ENCODE data around the gene CPEB4. TPM values are rescaled to one million over a fixed set of nuclear protein-coding genes. Genes with fewer than 3 reads are reported as not detected.

CPEB4 gene
- total RNA-seq, 1 experiment from 2014 or later, result 11.1 TPM

DNA sequence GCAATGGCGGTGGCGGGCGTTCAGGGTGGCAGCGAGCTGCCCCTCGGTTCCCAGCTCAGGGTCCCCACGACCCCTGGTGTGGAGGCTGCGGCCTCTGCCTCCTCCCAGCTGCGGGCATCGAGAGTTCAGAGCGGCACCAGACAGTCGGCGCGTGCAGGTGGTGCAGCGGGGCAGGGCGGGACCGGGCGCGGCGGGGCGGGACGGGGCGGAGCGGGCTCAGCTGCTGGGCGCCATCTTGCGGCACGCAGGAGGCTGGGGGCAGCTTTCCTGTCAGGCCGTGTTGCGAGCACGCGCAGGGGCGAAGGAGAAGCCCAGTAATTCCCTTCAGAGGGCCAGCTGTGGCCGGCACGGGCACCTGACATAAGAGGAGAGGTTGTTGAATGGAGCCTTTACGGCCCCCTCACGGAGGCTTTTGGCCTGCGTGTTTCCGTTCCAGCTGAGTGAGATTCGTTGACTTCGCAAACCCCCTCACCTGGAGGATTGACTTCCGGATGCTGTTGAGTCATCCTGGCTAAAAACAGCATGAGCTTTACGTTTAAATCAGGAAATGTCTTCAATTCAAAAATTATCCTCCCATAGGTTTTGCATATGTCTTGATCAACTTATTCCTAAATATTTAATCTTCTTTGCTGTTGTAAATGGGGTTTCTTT is 101.4 kb downstream of the CPEB4 start:
- Histone ChIP-seq H3K9me2 (ENCODE audit: insufficient read depth) (no peaks in the 10 kb centered on the region), H3K27ac (ENCODE audit: low read depth, low read length) (no peak overlapping the region), H3K9me3 (ENCODE audit: control insufficient read depth in 1 of 2, insufficient read depth in 1 of 2, low read depth in 1 of 2, low read length in 2 of 2) (no peaks in the 10 kb centered on the region), H3K9ac (ENCODE audit: low read length) (no peak overlapping the region), H2AFZ (ENCODE audit: low read depth, low read length, poor library complexity, severe bottlenecking) (no peak overlapping the region), H3K36me3 (ENCODE audit: control insufficient read depth in 1 of 2, insufficient read depth in 2 of 2, low read length in 2 of 2) (no peaks in the 10 kb centered on the region), H3K79me2 (ENCODE audit: insufficient read depth, low read length) (no peaks in the 10 kb centered on the region), H3K4me1 (ENCODE audit: control insufficient read depth in 1 of 2, insufficient read depth in 2 of 2, low read length in 2 of 2) (no peaks in the 10 kb centered on the region), H3K27me3 (ENCODE audit: insufficient read depth, low read length) (no peaks in the 10 kb centered on the region), H3K4me2 (ENCODE audit: low read length) (no peak overlapping the region), H3K4me3 (replicated peaks in 1 of 2; ENCODE audit: low read depth in 1 of 2, low read length in 2 of 2) (no peak overlapping the region), H4K20me1 (ENCODE audit: insufficient read depth) (no peaks in the 10 kb centered on the region)
- ATAC-seq, result no peak
- ChIA-PET CTCF (no interaction called here), POLR2A (no interaction called here), RAD21 (ENCODE audit: low non-redundant PET in 1 of 2, low total read pairs in 2 of 2, uncharacterized antibody in 2 of 2, unreplicated experiment in 2 of 2) (no interaction called here)
- intact Hi-C loops (cut with micrococcal nuclease), result loop anchor here (10.0 kb wide), 1 partner anchor 1275 kb away; no protein-coding TSS in a partner anchor
- no peak for DNase-seq (ENCODE audit: low read depth, low spot score)
- TF ChIP-seq, protein P1, sequence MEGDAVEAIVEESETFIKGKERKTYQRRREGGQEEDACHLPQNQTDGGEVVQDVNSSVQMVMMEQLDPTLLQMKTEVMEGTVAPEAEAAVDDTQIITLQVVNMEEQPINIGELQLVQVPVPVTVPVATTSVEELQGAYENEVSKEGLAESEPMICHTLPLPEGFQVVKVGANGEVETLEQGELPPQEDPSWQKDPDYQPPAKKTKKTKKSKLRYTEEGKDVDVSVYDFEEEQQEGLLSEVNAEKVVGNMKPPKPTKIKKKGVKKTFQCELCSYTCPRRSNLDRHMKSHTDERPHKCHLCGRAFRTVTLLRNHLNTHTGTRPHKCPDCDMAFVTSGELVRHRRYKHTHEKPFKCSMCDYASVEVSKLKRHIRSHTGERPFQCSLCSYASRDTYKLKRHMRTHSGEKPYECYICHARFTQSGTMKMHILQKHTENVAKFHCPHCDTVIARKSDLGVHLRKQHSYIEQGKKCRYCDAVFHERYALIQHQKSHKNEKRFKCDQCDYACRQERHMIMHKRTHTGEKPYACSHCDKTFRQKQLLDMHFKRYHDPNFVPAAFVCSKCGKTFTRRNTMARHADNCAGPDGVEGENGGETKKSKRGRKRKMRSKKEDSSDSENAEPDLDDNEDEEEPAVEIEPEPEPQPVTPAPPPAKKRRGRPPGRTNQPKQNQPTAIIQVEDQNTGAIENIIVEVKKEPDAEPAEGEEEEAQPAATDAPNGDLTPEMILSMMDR (IDR thresholded peaks at IDR 0.05 in 2 of 3, conservative IDR thresholded peaks at IDR 0.05 in 1 of 3; ENCODE audit: borderline replicate concordance in 1 of 3, insufficient read depth in 1 of 3, low read depth in 2 of 3, low read length in 2 of 3), result no peak
- TF ChIP-seq CBX3 (IDR thresholded peaks at IDR 0.05; ENCODE audit: low read depth) (no peak), ZNF274 (IDR thresholded peaks at IDR 0.05; ENCODE audit: low read depth, low read length) (no peak), POLR2A (IDR thresholded peaks at IDR 0.05; ENCODE audit: borderline replicate concordance, extremely low read depth, insufficient read depth, insufficient read length) (no peak), JUND (IDR thresholded peaks at IDR 0.05) (no peak), EZH2 (IDR thresholded peaks at IDR 0.05) (no peak), ELF1 (IDR thresholded peaks at IDR 0.05; ENCODE audit: borderline replicate concordance, low read depth) (no peak), ZFX (IDR thresholded peaks at IDR 0.05) (no peak), EZH2phosphoT487 (IDR thresholded peaks at IDR 0.05; ENCODE audit: borderline replicate concordance) (no peak), FOSL1 (IDR thresholded peaks at IDR 0.05; ENCODE audit: low read depth) (no peak), POLR2AphosphoS5 (IDR thresholded peaks at IDR 0.05; ENCODE audit: low read depth, low read length) (no peak), TCF7L2 (IDR thresholded peaks at IDR 0.05; ENCODE audit: borderline replicate concordance, extremely low read depth, insufficient read depth, insufficient read length) (no peak), RAD21 (IDR thresholded peaks at IDR 0.05; ENCODE audit: low read depth) (no peak), YY1 (IDR thresholded peaks at IDR 0.05; ENCODE audit: extremely low read depth, insufficient replicate concordance, low read depth, low read length) (no peak), SP1 (IDR thresholded peaks at IDR 0.05; ENCODE audit: low read depth) (no peak), EGR1 (IDR thresholded peaks at IDR 0.05; ENCODE audit: low read depth) (no peak)
- TF ChIP-seq, protein P2, sequence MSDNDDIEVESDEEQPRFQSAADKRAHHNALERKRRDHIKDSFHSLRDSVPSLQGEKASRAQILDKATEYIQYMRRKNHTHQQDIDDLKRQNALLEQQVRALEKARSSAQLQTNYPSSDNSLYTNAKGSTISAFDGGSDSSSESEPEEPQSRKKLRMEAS (IDR thresholded peaks at IDR 0.05), result no peak
- TF ChIP-seq, protein P3, sequence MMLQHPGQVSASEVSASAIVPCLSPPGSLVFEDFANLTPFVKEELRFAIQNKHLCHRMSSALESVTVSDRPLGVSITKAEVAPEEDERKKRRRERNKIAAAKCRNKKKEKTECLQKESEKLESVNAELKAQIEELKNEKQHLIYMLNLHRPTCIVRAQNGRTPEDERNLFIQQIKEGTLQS (IDR thresholded peaks at IDR 0.05), result no peak
- TF ChIP-seq, protein P4, sequence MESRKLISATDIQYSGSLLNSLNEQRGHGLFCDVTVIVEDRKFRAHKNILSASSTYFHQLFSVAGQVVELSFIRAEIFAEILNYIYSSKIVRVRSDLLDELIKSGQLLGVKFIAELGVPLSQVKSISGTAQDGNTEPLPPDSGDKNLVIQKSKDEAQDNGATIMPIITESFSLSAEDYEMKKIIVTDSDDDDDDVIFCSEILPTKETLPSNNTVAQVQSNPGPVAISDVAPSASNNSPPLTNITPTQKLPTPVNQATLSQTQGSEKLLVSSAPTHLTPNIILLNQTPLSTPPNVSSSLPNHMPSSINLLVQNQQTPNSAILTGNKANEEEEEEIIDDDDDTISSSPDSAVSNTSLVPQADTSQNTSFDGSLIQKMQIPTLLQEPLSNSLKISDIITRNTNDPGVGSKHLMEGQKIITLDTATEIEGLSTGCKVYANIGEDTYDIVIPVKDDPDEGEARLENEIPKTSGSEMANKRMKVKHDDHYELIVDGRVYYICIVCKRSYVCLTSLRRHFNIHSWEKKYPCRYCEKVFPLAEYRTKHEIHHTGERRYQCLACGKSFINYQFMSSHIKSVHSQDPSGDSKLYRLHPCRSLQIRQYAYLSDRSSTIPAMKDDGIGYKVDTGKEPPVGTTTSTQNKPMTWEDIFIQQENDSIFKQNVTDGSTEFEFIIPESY (IDR thresholded peaks at IDR 0.05; ENCODE audit: extremely low read depth, insufficient replicate concordance, low read length), result no peak
- BruUV-seq (replicated peaks), result no TSS peak
